Neural progenitor cell (in vitro differentiated cells): Measurements from ENCODE around the gene OR2A5. TPM values are rescaled to one million over a fixed set of nuclear protein-coding genes. Genes with fewer than 3 reads are reported as not detected.

Source experiments
- DNase-seq: peaks from one replicate; pipeline ENCODE4 v3.0.0-alpha.2; 2016; ENCODE audit warnings: low spot score
- H2AFZ ChIP-seq: fragments of 200-600 bp; sonication (generic); replicated peaks from 2 replicates; pipeline ENCODE4 v1.6.1; 2016; ENCODE audit warnings: antibody characterized with exemption
- H3F3A ChIP-seq: fragments of 200-600 bp; sonication (generic); 2 replicates; pipeline ENCODE4 v1.6.1; 2016; ENCODE audit warnings: antibody characterized with exemption, low read depth
- H3K27ac ChIP-seq: fragments of 200-600 bp; sonication (generic); 2 replicates; pipeline ENCODE4 v1.5.1; 2016; ENCODE audit warnings: mild to moderate bottlenecking
- H3K27me3 ChIP-seq: fragments of 200-600 bp; sonication (generic); 2 replicates; pipeline ENCODE4 v1.6.1; 2016; ENCODE audit warnings: mild to moderate bottlenecking, moderate library complexity
- H3K36me3 ChIP-seq: fragments of 200-600 bp; sonication (generic); 2 replicates; pipeline ENCODE4 v1.5.1; 2016
- H3K4me1 ChIP-seq: fragments of 200-600 bp; sonication (generic); 2 replicates; pipeline ENCODE4 v1.6.1; 2016; ENCODE audit warnings: mixed run types
- H3K4me2 ChIP-seq: fragments of 200-600 bp; sonication (generic); 2 replicates; pipeline ENCODE4 v1.6.1; 2016
- H3K4me3 ChIP-seq: fragments of 200-600 bp; sonication (generic); 2 replicates; pipeline ENCODE4 v1.5.1; 2016
- H3K79me2 ChIP-seq: fragments of 200-600 bp; sonication (generic); 2 replicates; pipeline ENCODE4 v1.6.1; 2016; ENCODE audit warnings: low read depth
- H3K9ac ChIP-seq: fragments of 200-600 bp; sonication (generic); 2 replicates; pipeline ENCODE4 v1.6.1; 2016
- H3K9me3 ChIP-seq: fragments of 200-600 bp; sonication (generic); 2 replicates; pipeline ENCODE4 v1.5.1; 2016; ENCODE audit warnings: low read depth
- H4K20me1 ChIP-seq: fragments of 200-600 bp; sonication (generic); 2 replicates; pipeline ENCODE4 v1.6.1; 2016; ENCODE audit warnings: low read depth
- H3K27ac Mint-ChIP-seq: 3 replicates; pipeline ENCODE4 v1.8.0; 2021; ENCODE audit warnings: mixed read lengths
- H3K27me3 Mint-ChIP-seq: 2 replicates; pipeline ENCODE4 v1.8.0; 2022; ENCODE audit warnings: low read depth, mild to moderate bottlenecking, inconsistent platforms, moderate library complexity, mixed read lengths; ENCODE audit not compliant: insufficient read depth
- H3K36me3 Mint-ChIP-seq: 3 replicates; pipeline ENCODE4 v1.8.0; 2021; ENCODE audit warnings: mixed read lengths
- H3K4me1 Mint-ChIP-seq: 3 replicates; pipeline ENCODE4 v1.8.0; 2021; ENCODE audit warnings: mixed read lengths
- H3K4me3 Mint-ChIP-seq: 3 replicates; pipeline ENCODE4 v1.8.0; 2021; ENCODE audit warnings: mild to moderate bottlenecking, moderate library complexity, mixed read lengths
- H3K9me3 Mint-ChIP-seq: 3 replicates; pipeline ENCODE4 v1.8.0; 2020; ENCODE audit warnings: mixed read lengths
- EZH2 ChIP-seq: fragments of 200-600 bp; sonication (generic); IDR thresholded peaks from 2 replicates; pipeline ENCODE4 v1.6.1; 2017; ENCODE audit warnings: antibody characterized with exemption, mild to moderate bottlenecking, moderate library complexity
- EZH2phosphoT487 ChIP-seq: fragments of 200-600 bp; sonication (generic); IDR thresholded peaks from 2 replicates; pipeline ENCODE4 v1.6.1; 2017; ENCODE audit warnings: antibody characterized with exemption
- total RNA-seq: library from RNA; depleted of rRNA; stranded (reverse); fragments of >200 nt; gene quantifications from 2 replicates; pipeline ENCODE4 v1.2.3, GENCODE V29; 2015; ENCODE audit warnings: low replicate concordance
- TF ChIP-seq, protein P1 (sequence below): fragments of 200-600 bp; sonication (generic); IDR thresholded peaks from 2 replicates; pipeline ENCODE4 v1.5.1; 2017; ENCODE audit warnings: antibody characterized with exemption, mild to moderate bottlenecking

The OR2A5 gene
- total RNA-seq, 1 donor from 2014 or later, result not detected

DNA sequence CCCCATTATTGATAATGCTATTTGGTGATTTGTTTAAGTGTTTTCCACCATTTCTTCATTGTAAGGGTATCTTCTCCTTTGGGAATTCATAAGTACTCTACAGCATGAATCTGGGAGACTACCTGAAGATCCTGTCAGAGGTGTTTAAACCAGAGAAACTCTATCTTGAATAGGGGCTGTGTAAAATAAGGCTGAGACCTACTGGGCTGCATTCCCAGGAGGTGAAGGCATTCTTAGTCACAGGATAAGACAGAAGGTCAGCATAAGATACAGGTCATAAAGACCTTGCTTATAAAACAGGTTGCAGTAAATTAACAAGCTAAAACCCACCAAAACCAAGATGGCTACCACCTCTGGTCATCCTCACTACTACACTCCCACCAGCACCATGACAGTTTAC is 13.4 kb upstream of the OR2A5 start:
- no peaks in the 10 kb centered on the region for H3K79me2 ChIP-seq
- TF ChIP-seq EZH2 (no peak), EZH2phosphoT487 (no peak)
- TF ChIP-seq, protein P1, sequence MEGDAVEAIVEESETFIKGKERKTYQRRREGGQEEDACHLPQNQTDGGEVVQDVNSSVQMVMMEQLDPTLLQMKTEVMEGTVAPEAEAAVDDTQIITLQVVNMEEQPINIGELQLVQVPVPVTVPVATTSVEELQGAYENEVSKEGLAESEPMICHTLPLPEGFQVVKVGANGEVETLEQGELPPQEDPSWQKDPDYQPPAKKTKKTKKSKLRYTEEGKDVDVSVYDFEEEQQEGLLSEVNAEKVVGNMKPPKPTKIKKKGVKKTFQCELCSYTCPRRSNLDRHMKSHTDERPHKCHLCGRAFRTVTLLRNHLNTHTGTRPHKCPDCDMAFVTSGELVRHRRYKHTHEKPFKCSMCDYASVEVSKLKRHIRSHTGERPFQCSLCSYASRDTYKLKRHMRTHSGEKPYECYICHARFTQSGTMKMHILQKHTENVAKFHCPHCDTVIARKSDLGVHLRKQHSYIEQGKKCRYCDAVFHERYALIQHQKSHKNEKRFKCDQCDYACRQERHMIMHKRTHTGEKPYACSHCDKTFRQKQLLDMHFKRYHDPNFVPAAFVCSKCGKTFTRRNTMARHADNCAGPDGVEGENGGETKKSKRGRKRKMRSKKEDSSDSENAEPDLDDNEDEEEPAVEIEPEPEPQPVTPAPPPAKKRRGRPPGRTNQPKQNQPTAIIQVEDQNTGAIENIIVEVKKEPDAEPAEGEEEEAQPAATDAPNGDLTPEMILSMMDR, result no peak
- no peaks in the 10 kb centered on the region for H3K36me3 ChIP-seq
- no peaks in the 10 kb centered on the region for H3K27me3 ChIP-seq
- no peak overlapping the region for H3K4me3 ChIP-seq
- Mint-ChIP-seq H3K27me3 (peaks cover 4% of the 10 kb centered on the region), H3K4me3 (no peak overlapping the region), H3K36me3 (no peaks in the 10 kb centered on the region), H3K27ac (no peak overlapping the region), H3K4me1 (peaks cover 7% of the 10 kb centered on the region), H3K9me3 (no peaks in the 10 kb centered on the region)
- DNase-seq, result no peak
- no peaks in the 10 kb centered on the region for H4K20me1 ChIP-seq
- H3K4me2 ChIP-seq, result no peak overlapping the region
- no peaks in the 10 kb centered on the region for H3K9me3 ChIP-seq
- H2AFZ ChIP-seq, result no peak overlapping the region
- H3K4me1 ChIP-seq, result no peaks in the 10 kb centered on the region
- H3F3A ChIP-seq, result no peaks in the 10 kb centered on the region
- H3K27ac ChIP-seq, result no peak overlapping the region
- H3K9ac ChIP-seq, result no peak overlapping the region

DNA sequence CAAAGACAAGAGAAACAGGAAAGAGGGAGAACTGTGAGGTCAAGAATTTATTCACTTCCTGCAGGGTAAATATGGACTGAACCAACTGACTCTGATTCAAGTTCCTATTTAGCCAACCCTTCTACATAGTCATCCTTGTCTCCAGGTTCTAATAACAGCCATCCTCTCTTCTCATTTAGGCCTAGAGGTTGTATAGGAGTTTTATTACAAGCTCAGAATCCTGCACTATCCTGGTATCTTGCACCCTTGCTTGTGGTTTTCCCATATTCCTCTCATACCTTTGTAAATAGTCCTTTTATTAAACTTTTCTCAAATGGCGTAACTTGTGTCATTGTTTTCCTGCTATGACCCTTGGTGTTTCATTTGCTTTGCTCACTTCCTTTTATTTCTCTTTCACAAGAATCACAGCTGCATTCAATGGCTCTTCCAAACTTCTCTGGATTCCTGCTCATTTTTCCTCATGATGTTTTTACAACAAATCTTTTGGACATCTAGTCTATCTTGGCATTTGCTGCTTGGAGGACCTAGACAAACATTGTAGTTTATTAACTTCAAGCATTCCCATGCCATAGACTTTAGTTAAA is 12.4 kb upstream of the OR2A5 start:
- no peak for DNase-seq
- Histone ChIP-seq H3K36me3 (no peaks in the 10 kb centered on the region), H3K79me2 (no peaks in the 10 kb centered on the region), H3K4me1 (no peaks in the 10 kb centered on the region), H3K27ac (no peak overlapping the region), H4K20me1 (no peaks in the 10 kb centered on the region), H3K9ac (no peak overlapping the region), H3K4me2 (no peak overlapping the region), H3K4me3 (no peak overlapping the region), H3K27me3 (no peaks in the 10 kb centered on the region), H3K9me3 (no peaks in the 10 kb centered on the region), H2AFZ (no peak overlapping the region), H3F3A (no peaks in the 10 kb centered on the region)
- TF ChIP-seq EZH2 (no peak), EZH2phosphoT487 (no peak)
- TF ChIP-seq, protein P1, result no peak
- peaks cover 7% of the 10 kb centered on the region for H3K4me1 Mint-ChIP-seq
- H3K36me3 Mint-ChIP-seq, result no peaks in the 10 kb centered on the region
- no peak overlapping the region for H3K4me3 Mint-ChIP-seq
- peaks cover 4% of the 10 kb centered on the region for H3K27me3 Mint-ChIP-seq
- H3K9me3 Mint-ChIP-seq, result no peaks in the 10 kb centered on the region
- H3K27ac Mint-ChIP-seq, result no peak overlapping the region

DNA sequence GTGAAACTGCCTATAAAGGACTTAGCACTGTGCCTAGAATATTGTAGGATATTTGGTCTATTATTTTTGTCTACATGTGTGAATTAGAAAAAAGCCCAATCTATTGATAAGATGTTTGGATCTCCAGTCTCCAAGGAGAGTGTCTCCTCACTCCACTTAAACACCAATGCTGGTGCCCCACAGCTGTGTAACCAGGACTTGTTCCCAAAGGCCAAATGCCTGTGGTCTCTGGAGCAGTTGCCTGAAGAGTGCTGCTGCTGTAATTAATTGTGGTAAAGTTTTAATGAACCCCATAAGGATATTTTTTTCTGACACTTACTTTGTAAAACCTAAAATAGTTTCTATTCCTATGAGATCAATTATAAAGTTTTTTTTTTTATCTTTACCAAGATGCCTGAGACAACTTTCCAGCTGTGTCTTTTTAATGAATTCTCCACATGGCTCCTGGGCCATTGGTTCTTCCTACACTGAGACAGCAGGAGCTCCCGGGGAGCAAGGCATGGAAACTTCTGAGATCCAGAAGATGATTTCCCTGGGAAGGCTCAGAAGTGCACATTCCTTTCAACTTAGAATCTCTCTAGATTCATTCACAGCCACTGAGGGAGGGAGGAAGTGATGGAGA is 11.2 kb upstream of the OR2A5 start:
- Histone ChIP-seq H4K20me1 (no peaks in the 10 kb centered on the region), H3K9ac (no peak overlapping the region), H3K4me1 (no peaks in the 10 kb centered on the region), H2AFZ (no peak overlapping the region), H3K27me3 (no peaks in the 10 kb centered on the region), H3F3A (no peaks in the 10 kb centered on the region), H3K4me2 (no peak overlapping the region), H3K79me2 (no peaks in the 10 kb centered on the region), H3K9me3 (no peaks in the 10 kb centered on the region), H3K27ac (no peak overlapping the region), H3K36me3 (no peaks in the 10 kb centered on the region), H3K4me3 (no peak overlapping the region)
- H3K27ac Mint-ChIP-seq, result no peak overlapping the region
- no peaks in the 10 kb centered on the region for H3K9me3 Mint-ChIP-seq
- DNase-seq, result no peak
- no peaks in the 10 kb centered on the region for H3K36me3 Mint-ChIP-seq
- H3K4me1 Mint-ChIP-seq, result peaks cover 7% of the 10 kb centered on the region
- no peak for TF ChIP-seq EZH2phosphoT487
- TF ChIP-seq, protein P1, result no peak
- TF ChIP-seq EZH2, result no peak
- peaks cover 4% of the 10 kb centered on the region for H3K27me3 Mint-ChIP-seq
- no peak overlapping the region for H3K4me3 Mint-ChIP-seq
